GM18526 (cell line): ENCODE results near the gene ERC2.

Experiments
- POLR2A ChIP-seq: IDR thresholded peaks from 3 replicates; pipeline ENCODE4 v1.6.1; 2011; ENCODE audit not compliant: insufficient read length; ENCODE audit errors: extremely low read depth

The ERC2 gene

DNA sequence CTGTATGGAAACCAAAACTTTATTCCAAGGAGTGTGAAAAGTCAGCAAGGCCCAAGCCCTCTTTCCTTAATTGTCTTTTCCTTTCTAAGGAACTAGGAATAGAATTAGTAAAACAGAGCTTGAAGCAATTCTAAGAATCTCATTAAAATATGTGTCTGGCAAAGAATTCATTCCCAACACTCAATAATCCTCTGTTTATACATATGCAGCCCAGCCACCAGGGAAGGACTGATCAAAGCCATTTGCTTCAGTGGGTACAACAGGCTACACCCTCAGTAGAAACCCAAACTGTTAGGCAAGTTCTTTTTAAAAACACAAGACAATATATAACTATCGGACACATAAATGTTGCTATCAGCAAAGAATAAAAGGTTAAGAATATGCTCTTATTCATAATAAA is 266.9 kb downstream of the ERC2 start:
- TF ChIP-seq POLR2A = no peak

DNA sequence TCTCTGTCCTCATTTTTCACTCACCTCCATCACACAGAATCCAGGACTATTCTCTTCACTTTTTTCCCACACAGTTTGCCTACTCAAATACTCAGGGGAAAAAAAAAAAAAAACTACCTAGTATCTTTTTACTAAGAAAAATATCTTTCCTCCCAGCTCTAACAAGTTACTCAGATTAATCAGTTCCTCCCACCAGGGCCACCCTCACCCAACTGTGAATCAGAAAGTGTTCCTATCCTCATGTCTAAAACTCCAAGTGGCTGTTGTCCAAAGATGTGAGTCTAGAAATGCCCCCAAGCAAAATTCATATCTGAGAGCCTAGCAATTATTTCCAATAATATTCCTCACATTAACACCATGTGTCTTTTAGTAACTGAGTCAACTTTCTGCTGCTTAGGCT is 268.0 kb downstream of the ERC2 start:
- no peak for TF ChIP-seq POLR2A

DNA sequence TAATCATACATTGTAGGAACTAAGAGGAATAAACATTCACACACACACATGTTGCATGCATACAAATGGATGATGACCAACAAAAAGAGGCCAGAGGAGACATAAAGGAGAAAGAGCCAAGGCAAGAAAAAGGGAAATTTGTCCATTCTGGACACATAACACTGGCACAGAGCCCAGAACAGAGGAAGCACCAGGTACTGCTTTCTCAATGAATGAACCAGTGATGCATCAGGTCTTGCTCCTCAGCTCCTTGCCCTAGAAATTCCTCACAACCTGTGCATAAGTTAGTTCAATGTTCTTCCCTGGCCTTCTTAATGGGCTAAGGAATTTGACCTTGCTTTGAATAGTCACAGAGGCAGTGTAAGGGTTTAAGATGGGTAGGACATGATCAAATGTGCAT is 270.3 kb downstream of the ERC2 start:
- TF ChIP-seq POLR2A = no peak

DNA sequence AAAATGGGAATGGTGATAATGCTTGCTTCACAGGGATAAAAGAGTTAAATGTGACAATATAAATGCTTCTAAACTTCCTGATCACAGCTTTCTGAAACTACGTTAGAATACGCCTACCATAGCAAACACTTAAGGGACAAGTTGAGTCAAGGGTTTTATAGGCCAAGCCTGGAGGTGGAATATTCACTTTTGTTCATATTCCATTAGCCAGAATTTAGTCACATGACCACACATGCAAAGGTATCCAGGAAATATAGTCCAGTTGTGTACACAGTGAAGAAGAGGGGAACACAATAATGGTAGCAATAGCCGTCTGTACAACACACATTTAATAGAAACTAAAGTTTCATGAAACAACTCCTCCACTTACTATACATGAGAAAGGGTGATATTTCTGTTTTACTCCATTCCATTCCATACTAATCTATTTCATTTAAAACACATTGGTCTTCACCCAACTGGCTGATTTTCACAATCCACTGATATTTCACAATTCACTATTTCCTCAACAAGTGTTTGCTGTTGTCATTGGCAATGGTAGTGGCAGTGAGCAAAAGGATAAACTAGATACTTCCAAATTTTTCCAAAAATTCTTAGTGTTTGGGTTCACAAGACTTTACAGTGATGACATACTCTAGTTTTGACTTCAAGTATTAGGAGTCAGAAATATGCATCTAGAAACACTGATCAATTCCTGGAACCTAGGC is 270.9 kb downstream of the ERC2 start:
- TF ChIP-seq POLR2A = no peak

DNA sequence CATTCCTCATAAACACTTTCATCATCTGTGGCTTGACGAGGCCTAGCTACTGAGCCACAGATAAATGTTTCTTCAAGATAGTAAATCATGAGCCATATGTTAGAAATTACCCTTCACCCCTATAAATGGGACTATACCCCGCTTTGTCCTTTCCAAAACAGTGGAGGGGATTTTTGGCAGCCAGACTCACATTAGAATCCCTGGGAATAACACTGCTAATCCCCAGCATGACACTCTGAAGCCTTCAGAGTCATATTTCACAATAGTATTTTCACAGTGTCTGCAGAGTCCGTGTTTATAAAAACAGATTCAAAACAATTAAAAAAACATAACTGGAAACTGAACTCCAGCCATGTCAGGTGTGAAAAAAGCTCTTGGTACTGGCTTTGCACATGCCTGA is 271.6 kb downstream of the ERC2 start:
- TF ChIP-seq POLR2A = no peak

DNA sequence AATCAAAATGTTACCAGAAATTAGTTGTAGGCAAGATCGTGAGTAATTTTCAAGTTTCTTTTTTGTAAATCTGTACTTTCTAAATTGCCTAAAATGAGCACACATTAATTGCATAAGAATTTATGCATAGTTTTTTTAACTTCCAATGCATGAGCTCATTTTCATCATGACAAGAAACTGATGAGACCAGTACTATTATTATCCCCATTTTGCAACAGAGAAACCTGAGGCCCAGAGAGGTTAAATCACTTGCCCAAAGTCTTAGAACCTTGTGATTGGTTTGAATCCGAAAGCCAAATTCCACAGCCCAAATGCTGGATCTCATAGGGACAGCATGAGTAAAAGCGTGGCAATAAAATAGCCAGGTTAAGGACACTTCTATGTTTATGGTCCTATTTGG is 274.7 kb downstream of the ERC2 start:
- TF ChIP-seq POLR2A = no peak

DNA sequence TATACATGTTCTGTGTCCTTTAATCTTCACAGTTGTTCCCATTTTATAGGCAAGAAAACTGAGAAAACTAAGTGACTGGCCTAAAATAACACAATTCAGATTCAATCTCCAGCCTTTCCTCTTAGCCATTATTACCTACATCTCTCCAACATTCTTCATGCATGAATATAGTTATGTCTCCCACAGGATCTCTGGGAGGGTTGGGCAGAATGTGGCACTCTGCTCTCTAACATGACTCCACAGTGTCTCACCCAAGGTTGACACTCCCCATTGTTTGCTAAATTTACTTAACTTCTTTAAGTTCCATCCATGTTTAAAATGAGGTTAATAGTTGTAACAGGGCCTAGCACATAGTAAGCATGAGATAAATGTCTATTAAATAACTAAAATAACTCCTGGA is 276.3 kb downstream of the ERC2 start:
- no peak for TF ChIP-seq POLR2A

DNA sequence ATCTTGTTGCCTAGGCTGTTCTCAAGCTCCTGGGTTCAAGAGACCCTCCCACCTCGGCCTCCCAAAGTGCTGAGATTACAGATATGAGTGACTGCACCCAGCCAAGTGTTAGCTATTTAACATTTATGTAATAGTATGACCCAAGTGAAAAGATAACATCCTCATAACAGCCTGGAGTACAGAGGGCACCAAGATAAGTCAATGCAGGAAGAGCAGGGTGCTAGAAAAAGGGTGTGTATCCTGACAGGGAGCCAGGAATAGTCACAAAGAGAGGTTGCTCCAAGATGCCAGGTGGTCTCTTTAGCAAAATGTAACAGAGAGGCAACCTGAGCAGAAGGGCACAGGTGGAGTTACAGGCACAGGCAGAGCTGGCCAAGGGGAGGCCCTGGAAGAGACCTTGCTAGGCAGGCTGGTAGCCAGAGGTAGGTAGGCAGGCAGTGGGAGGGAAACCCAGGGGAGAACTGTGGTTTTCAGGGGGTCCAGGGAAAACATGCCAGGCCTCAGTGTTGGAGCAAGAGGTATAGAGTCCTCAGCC is 277.4 kb downstream of the ERC2 start:
- TF ChIP-seq POLR2A = no peak

DNA sequence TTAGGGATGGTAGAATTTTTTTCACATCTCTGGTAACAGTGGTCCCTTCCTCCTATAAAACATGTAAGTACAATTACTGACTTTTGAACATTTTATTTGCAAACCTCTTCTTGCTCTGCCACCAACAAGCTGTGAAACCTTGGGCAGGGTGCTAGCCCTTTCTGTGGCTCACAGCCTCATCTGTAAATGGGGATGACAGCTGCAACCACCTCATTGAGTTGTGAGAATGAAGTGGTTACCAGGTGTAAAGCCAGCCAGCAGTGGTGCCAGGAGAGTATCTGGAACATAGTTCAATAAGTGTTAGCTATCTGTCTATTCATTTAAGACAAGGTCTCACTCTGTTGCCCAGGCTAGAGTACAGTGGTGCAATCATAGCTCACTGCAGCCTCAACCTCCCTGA is 278.1 kb downstream of the ERC2 start:
- no peak for TF ChIP-seq POLR2A

DNA sequence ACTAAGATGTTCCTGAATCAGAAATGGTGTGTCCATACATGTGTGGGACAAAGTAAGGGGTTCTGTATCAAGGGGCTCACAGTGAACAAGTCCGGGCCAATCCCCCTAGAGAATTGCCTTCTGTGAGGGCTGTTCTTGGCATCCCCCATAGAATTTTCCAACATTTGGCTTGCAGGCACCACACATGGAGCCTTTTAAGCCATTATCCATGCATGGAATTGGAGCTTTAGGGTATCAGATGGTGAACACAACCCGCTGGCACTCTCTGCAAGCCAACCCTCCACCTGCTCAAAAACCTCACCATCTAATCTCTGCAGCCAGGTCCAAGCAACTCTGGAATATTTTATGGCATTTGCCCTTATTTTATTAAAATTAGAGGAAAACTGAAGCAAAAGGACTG is 278.7 kb downstream of the ERC2 start:
- TF ChIP-seq POLR2A = no peak

DNA sequence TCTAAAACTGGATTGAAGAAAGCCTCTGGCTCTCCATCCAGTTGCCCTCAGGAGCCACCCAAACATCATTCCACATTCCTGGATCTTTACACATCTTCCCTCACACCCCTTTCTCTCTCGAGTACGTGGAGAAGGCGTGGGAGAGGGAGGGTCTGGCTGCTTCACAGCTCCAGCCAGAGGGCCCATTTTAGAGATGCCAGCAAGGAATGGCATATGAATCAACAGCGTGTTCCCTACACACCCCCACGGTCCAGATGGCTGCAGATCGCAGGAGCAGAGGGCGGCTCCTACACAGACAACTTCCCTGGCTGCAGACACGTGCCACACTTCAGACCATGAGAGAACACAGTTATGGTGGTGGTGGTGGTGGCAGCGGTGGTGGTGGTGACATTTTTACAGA is 280.1 kb downstream of the ERC2 start:
- no peak for TF ChIP-seq POLR2A

DNA sequence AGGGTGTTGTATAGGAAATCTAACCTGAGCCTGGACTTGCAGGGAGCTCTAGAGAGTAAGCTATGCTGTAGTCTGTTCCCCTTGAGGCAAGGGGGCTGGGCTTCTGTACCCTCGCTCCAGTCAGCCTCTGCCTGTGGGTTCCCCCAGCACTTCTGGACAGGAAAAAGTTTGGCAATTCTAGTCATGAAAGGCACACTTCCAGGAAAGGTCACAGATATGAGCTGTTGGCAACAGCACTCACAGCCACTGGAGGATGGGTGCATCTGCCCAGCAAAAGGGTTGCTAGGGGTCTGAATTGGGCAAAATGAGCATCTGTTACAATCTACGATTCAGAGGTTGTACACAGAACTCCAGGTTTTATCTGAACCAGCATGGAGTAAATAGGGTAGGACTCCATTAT is 281.2 kb downstream of the ERC2 start:
- TF ChIP-seq POLR2A = no peak

DNA sequence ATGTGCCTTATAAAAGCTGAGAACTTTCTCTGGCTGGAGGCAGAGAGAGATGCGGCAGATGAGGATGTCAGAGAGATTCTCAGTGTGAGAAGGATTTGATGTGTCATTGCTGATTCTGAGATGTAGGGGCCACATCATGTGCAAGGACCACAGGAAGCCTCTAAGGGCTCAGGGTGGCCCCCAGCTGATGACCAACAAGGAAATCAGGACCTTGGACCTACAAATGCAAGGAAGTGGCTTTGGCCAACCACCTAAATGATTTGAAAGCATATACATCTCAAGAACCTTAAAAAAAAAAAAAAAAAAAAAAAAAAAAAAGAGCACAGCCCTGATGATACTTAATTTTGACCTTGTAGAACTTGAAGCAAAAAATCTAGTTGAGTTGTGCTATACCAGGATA is 282.4 kb downstream of the ERC2 start:
- no peak for TF ChIP-seq POLR2A

DNA sequence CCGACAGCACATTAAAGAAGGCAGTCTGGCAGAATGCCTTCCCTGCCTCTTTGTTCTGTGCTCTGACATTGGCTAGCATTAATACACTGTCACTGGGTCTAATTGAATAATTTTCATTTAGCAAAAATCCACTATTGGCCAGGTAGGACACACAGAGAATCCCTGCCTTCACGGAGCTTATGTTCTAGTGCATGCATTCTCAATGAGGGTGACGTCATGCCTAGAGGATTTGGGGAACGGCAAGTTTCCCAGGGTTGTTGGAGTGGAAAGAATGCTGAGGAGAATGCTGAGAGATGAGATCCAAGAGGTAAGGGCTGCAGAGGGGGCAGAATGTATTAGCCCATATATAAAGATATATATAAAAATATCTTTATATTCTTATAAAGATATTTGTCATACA is 284.7 kb downstream of the ERC2 start:
- TF ChIP-seq POLR2A = no peak

DNA sequence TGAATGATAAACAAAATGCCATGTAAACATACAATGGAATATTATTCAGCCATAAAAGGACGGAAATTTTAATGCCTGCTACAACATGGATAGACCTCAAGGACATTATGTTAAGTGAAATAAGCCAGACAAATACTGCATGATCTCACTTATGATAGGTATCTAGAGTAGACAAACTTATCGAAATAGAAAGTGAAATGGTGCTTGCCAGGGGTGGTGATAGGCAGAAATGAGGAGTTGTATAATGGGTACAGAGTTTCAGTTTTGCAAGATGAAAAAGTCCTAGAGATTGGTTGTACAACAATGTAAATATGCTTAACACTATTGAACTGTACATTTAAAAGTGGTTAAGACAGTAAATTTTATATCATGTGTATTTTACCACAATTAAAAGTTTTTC is 287.8 kb downstream of the ERC2 start:
- TF ChIP-seq POLR2A = no peak

DNA sequence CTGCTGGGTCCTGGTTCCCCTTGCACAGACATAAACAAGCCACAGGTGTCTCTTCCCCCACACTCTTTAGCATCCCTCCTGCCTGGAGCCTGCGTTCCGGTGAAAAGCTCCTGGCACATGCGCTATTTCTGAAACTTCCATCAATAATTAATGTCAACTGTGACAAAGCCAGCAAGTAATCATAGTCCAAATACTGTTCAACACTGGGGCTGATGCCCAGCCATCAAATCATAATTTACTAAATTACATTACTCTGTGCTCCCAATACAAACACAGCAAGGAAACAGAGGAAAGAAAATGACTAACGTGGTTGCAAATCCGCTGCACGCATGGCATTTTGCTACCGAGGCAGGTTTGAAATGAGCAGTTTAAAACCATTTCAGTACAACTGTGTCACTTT is 294.7 kb downstream of the ERC2 start:
- TF ChIP-seq POLR2A = no peak

DNA sequence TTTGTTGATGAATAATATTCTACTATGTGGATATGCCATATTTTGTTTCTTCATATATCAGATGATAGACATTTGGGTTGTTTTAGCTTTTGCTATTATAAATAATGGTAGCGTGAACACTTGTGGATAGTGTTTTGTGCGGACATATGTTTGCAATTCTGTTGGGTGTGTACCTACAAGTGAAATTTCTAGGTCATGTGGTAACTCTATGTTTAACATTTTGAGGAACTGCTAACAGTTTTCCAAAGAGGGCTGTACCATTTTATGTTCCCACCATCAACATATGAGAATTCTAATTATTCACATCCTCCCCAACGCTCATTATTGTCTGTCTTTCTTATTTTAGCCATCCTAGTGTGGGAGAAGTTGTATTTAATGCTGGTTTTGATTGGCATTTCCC is 303.8 kb downstream of the ERC2 start:
- TF ChIP-seq POLR2A = no peak
